Activated CD8-positive, alpha-beta T cell treated with anti-CD3 and anti-CD28 coated beads for 36 hours (primary cell): ENCODE data around the gene SIRPB2. TPM values are rescaled to one million over a fixed set of nuclear protein-coding genes. Genes with fewer than 3 reads are reported as not detected.
A peak's percentile ranks its signal among the peaks of the same experiment; 100 is the strongest.

Source experiments
- ATAC-seq: fragments of 200-7000 bp; cut with Tn5 transposase; one replicate; pipeline ENCODE4 v1.10.0; 2021; ENCODE audit warnings: mild to moderate bottlenecking, moderate library complexity
- CTCF ChIA-PET: fragments of 350-600 bp; sonication (Branson Sonifier 250); formaldehyde crosslinking; loops from one replicate; lab custom pipeline; 2021; ENCODE audit warnings: antibody characterized with exemption; lab: Charles Lee
- POLR2A ChIA-PET: fragments of 350-600 bp; sonication (Branson Sonifier 250); formaldehyde crosslinking; loops from one replicate; lab custom pipeline; 2021; ENCODE audit warnings: antibody characterized with exemption; lab: Charles Lee
- DNase-seq: peaks from one replicate; pipeline ENCODE4 v3.0.0-alpha.2; 2020
- H3K27ac Mint-ChIP-seq: one replicate; pipeline ENCODE4 v1.8.0; 2021; ENCODE audit warnings: mild to moderate bottlenecking, mixed read lengths
- H3K27me3 Mint-ChIP-seq: one replicate; pipeline ENCODE4 v1.8.0; 2021; ENCODE audit warnings: mixed read lengths
- H3K36me3 Mint-ChIP-seq: one replicate; pipeline ENCODE4 v1.8.0; 2021; ENCODE audit warnings: low read depth, mixed read lengths
- H3K4me1 Mint-ChIP-seq: one replicate; pipeline ENCODE4 v1.8.0; 2021; ENCODE audit warnings: low read depth, mixed read lengths
- H3K4me3 Mint-ChIP-seq: one replicate; pipeline ENCODE4 v1.8.0; 2021; ENCODE audit warnings: mild to moderate bottlenecking, moderate library complexity, mixed read lengths
- H3K9me3 Mint-ChIP-seq: one replicate; pipeline ENCODE4 v1.8.0; 2021; ENCODE audit warnings: mixed read lengths
- intact Hi-C: fragments of 100-400 bp; cut with micrococcal nuclease; formaldehyde crosslinking; loops from one replicate; pipeline ENCODE4 v1.10.0; 2022
- total RNA-seq, 2 experiments: library from RNA; stranded (reverse); gene quantifications; one replicate each; pipeline ENCODE4 v1.2.3, GENCODE V29; 2021
- TF ChIP-seq, protein P1 (sequence below): fragments of 200-600 bp; IDR thresholded peaks from one replicate; pipeline ENCODE4 v1.8.0; 2022; ENCODE audit warnings: antibody characterized with exemption, mild to moderate bottlenecking

The SIRPB2 gene
- total RNA-seq, 2 experiments from 2014 or later: not detected

DNA sequence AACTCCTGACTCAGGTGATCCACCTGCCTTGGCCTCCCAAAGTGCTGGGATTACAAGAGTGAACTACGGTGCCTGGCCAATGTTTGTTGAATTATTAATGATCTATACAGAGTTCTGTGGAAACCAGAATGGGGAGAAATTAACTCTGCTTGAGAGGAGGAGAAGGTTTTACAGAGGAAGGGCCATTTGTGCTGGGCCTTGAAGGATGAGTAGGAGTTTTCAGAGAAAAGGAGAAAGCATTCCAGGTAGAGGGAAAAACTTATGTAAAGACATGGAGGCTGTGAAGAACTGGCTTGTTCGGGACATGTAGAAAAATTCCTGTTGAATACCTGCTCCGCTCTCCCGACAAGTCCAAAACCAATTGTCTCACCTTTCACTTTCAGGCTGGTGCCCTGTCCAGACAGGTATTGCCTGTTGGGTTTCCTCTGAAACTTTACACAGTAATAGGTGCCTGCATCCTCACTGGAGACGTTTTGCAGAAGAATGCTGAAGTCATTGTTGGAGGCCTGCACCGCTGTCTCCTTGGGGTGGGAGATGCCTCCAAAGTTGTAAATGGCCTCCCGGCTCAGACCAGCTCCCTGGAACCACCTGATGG, 13.2 kb downstream of the SIRPB2 start:
- H3K27me3 Mint-ChIP-seq: peaks cover 12% of the 10 kb centered on the region
- no peaks in the 10 kb centered on the region for H3K9me3 Mint-ChIP-seq
- TF ChIP-seq, protein P1, sequence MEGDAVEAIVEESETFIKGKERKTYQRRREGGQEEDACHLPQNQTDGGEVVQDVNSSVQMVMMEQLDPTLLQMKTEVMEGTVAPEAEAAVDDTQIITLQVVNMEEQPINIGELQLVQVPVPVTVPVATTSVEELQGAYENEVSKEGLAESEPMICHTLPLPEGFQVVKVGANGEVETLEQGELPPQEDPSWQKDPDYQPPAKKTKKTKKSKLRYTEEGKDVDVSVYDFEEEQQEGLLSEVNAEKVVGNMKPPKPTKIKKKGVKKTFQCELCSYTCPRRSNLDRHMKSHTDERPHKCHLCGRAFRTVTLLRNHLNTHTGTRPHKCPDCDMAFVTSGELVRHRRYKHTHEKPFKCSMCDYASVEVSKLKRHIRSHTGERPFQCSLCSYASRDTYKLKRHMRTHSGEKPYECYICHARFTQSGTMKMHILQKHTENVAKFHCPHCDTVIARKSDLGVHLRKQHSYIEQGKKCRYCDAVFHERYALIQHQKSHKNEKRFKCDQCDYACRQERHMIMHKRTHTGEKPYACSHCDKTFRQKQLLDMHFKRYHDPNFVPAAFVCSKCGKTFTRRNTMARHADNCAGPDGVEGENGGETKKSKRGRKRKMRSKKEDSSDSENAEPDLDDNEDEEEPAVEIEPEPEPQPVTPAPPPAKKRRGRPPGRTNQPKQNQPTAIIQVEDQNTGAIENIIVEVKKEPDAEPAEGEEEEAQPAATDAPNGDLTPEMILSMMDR: no peak
- intact Hi-C loops: no loop called here
- H3K27ac Mint-ChIP-seq: no peak overlapping the region
- no peak for ATAC-seq
- POLR2A ChIA-PET: no interaction called here
- no peak overlapping the region for H3K4me3 Mint-ChIP-seq
- CTCF ChIA-PET: interaction anchor here (1.4 kb wide), 1 partner anchor 26 kb away, joined by 4 read pairs; no protein-coding TSS in a partner anchor
- no peaks in the 10 kb centered on the region for H3K36me3 Mint-ChIP-seq
- no peaks in the 10 kb centered on the region for H3K4me1 Mint-ChIP-seq
- no peak for DNase-seq

GRCh38 chr20:1474817-1475603, 16.2 kb downstream of the SIRPB2 start:
- intact Hi-C loops: no loop called here
- TF ChIP-seq, protein P1: peak; percentile 29
- peak; percentile 39 for ATAC-seq
- POLR2A ChIA-PET: no interaction called here
- H3K4me1 Mint-ChIP-seq: no peaks in the 10 kb centered on the region
- no peak overlapping the region for H3K27ac Mint-ChIP-seq
- no peaks in the 10 kb centered on the region for H3K36me3 Mint-ChIP-seq
- no peak overlapping the region for H3K4me3 Mint-ChIP-seq
- peaks cover 3% of the 10 kb centered on the region for H3K27me3 Mint-ChIP-seq
- peak; percentile 16 for DNase-seq
- H3K9me3 Mint-ChIP-seq: no peaks in the 10 kb centered on the region
- CTCF ChIA-PET: interaction anchor here (1.0 to 3.2 kb wide), 3 partner anchors 8 to 259 kb away, joined by 3 to 22 read pairs (median 3); no protein-coding TSS in a partner anchor

- Mint-ChIP-seq H3K27me3 (peaks cover 3% of the 10 kb centered on the region), H3K4me3 (no peak overlapping the region), H3K4me1 (no peaks in the 10 kb centered on the region), H3K27ac (no peak overlapping the region), H3K36me3 (no peaks in the 10 kb centered on the region), H3K9me3 (no peaks in the 10 kb centered on the region)
- TF ChIP-seq, protein P1: no peak
- POLR2A ChIA-PET: no interaction called here
- no peak for DNase-seq
- ATAC-seq: no peak
- intact Hi-C loops: no loop called here
- CTCF ChIA-PET: interaction anchor here (1.7 to 3.2 kb wide), 2 partner anchors 30 to 303 kb away, joined by 5 to 22 read pairs; no protein-coding TSS in a partner anchor
Measured at GRCh38 chr20:1474325-1474724, 16.9 kb downstream of the SIRPB2 start.

DNA sequence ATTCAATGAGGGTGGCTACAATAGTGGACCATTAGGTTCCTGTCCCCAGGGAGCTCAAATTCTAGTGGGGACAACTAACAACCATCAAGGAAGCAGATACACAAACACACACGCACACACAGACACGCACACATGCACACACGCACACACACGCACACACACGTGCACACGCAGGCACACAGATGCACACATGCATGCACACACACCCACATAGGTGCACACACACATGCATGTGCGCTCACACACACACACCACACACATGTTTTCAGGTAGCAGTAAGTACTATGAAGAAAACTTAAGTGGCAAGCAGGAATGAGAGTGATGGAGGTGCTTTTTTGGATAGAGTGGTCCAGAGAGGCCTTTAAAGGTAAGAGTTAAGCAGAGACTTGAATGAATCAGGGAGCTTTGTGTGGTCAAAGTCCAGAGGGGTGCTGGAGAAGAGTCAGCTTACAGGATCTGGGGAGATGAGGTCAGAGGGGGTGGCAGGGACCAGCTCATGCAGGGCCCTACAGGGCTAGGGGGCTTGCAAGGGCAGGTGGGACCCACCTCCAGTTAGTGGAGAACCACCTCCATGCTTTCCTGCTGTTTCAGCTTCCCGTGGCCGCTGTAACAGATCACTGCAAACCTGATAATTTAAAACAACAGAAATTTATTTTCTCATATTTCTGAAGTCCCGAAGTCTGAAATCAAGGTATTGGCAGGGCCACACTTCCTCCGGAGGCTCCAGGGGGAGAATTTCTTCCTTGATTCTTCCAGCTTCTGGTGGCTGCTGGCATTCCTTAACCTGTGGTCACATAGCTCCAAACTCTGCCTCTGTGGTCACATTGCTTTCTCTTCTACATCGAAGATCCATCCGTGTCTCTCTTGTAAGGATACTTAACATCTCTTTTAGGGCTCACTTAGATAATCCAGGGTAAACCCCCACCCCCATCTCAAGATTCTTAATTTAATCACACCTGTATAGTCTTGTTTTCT, 17.7 kb downstream of the SIRPB2 start:
- Mint-ChIP-seq H3K36me3 (no peaks in the 10 kb centered on the region), H3K27ac (no peak overlapping the region), H3K9me3 (no peaks in the 10 kb centered on the region), H3K4me1 (no peaks in the 10 kb centered on the region), H3K27me3 (peaks cover 3% of the 10 kb centered on the region), H3K4me3 (no peak overlapping the region)
- POLR2A ChIA-PET: interaction anchor here (0.9 kb wide), 1 partner anchor 12 kb away, joined by 3 read pairs; no protein-coding TSS in a partner anchor
- DNase-seq (no peak), ATAC-seq (no peak)
- CTCF ChIA-PET: interaction anchor here (0.6 to 3.2 kb wide), 3 partner anchors 30 to 304 kb away, joined by 3 to 22 read pairs (median 5); no protein-coding TSS in a partner anchor
- TF ChIP-seq, protein P1: no peak
- intact Hi-C loops: no loop called here
